ENCODE results near the gene PIGU. TPM values are rescaled to one million over a fixed set of nuclear protein-coding genes. Genes with fewer than 3 reads are reported as not detected.

PIGU gene
- total RNA-seq, 4 donors from 2014 or later: 9.5 to 17.5 (median 12.5) TPM

DNA sequence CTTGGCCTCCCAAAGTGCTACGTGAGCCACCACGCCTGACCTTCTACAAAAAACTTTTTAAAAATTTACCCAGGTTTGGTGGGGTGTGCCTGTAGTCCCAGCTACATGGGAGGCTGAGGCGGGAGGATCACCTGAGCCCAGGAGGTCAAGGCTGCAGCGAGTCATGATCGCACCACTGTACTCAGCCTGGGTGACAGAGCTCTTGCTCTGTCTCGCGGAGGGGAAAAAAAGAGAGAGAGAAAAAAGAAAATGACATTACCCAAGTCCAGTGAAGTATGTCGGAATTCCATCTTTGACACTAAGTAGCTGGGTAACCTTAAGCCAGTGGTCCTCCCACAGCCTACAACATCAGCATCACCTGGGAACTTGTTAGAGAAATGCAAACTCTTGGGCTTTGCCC lies 137.1 kb downstream of the PIGU start:
- intact Hi-C loops (cut with DNase I; ENCODE audit: low total_unique reads): no loop called here
- DNase-seq: no peak
- no peak overlapping the region for H3K4me3 ChIP-seq
- TF ChIP-seq POLR2A (IDR thresholded peaks at IDR 0.05): no peak
- TF ChIP-seq, protein P1, sequence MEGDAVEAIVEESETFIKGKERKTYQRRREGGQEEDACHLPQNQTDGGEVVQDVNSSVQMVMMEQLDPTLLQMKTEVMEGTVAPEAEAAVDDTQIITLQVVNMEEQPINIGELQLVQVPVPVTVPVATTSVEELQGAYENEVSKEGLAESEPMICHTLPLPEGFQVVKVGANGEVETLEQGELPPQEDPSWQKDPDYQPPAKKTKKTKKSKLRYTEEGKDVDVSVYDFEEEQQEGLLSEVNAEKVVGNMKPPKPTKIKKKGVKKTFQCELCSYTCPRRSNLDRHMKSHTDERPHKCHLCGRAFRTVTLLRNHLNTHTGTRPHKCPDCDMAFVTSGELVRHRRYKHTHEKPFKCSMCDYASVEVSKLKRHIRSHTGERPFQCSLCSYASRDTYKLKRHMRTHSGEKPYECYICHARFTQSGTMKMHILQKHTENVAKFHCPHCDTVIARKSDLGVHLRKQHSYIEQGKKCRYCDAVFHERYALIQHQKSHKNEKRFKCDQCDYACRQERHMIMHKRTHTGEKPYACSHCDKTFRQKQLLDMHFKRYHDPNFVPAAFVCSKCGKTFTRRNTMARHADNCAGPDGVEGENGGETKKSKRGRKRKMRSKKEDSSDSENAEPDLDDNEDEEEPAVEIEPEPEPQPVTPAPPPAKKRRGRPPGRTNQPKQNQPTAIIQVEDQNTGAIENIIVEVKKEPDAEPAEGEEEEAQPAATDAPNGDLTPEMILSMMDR (IDR thresholded peaks at IDR 0.05): no peak
- H3K27me3 ChIP-seq: no peaks in the 10 kb centered on the region
- H3K4me1 ChIP-seq: no peaks in the 10 kb centered on the region
- no peaks in the 10 kb centered on the region for H3K9me3 ChIP-seq
- no peak overlapping the region for H3K27ac ChIP-seq
- H3K36me3 ChIP-seq: no peaks in the 10 kb centered on the region

DNA sequence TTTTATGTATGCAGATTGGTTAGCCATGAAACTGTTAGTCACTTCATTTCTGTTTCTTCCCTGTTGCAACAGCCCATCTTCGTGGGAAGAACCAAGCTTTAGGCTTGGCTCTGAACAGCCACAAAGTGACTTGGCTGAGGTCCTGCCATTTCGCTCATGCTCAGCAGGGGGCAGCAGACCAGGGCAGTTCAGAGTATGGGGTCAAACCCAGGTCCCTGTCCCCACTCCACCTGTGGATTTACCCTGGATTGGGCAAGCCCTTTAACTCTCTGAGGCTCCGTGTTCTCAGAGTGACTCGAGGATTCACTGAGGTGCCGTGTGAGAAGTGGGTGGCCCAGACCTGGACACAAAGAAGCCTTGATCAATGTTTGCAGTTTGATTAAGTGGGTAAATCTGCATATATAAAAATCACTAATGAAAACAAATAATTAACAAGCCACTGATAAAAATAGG lies 138.2 kb downstream of the PIGU start:
- no peak for TF ChIP-seq POLR2A (IDR thresholded peaks at IDR 0.05)
- TF ChIP-seq, protein P1 (IDR thresholded peaks at IDR 0.05): peak; percentile 48 to 62 (median 54)
- H3K9me3 ChIP-seq: no peaks in the 10 kb centered on the region
- intact Hi-C loops (cut with DNase I; ENCODE audit: low total_unique reads): no loop called here
- H3K27ac ChIP-seq: no peak overlapping the region
- no peaks in the 10 kb centered on the region for H3K27me3 ChIP-seq
- H3K4me1 ChIP-seq: no peaks in the 10 kb centered on the region
- no peaks in the 10 kb centered on the region for H3K36me3 ChIP-seq
- no peak overlapping the region for H3K4me3 ChIP-seq
- DNase-seq: peak; percentile 31 to 33

DNA sequence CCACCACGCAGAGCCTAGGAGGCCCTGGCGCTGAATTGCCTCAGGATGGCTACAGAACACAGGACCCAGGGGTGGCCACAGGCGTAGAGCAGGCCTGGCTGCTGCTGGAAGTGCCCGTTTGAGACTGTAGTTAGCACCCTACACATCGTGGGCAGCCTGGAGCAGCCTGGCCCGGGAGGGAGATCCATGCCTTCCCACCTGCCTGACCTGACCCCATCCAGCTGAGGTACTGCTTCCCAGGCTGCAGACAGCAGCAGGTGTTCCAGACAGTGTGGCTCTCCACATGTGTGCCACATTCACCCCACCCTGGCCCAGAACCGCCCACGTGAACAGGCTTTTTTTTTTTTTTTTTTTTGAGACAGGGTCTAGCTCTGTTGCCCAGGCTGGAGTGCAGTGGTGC lies 139.2 kb downstream of the PIGU start:
- intact Hi-C loops (cut with DNase I; ENCODE audit: low total_unique reads): no loop called here
- DNase-seq: no peak
- TF ChIP-seq POLR2A (IDR thresholded peaks at IDR 0.05): no peak
- TF ChIP-seq, protein P1 (IDR thresholded peaks at IDR 0.05): no peak
- H3K27ac ChIP-seq: no peak overlapping the region
- no peaks in the 10 kb centered on the region for H3K36me3 ChIP-seq
- H3K4me1 ChIP-seq: no peaks in the 10 kb centered on the region
- no peaks in the 10 kb centered on the region for H3K27me3 ChIP-seq
- no peak overlapping the region for H3K4me3 ChIP-seq
- no peaks in the 10 kb centered on the region for H3K9me3 ChIP-seq

DNA sequence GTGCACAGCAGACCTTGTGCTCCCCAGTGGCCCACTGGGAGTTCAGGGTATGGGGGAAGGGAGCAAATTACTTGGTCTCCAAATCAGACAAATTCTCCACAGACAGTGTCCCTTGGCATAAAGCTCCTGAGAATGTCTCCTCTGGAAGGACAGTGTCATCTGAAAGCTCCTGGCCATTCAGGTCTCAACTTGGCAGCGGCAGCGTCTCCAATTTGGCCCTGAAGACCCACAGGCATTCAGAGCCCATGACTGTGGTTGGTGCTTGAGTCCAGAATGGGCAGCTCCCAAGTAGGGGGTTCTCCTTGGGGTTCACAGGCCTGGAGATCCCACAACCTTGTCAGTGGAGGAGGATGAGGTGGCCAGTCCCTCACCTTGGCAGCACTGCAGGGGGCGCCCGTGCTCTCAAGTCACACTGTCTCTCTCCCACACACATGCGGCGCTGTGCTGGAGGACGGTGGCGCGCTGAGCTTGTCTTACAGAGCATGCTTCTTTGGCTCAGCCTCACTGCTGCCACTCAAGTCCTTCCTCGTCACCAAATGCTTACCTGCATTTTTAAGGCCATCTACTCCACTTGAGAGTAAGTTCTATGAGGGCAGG lies 140.0 kb downstream of the PIGU start:
- no peak for TF ChIP-seq POLR2A (IDR thresholded peaks at IDR 0.05)
- TF ChIP-seq, protein P1 (IDR thresholded peaks at IDR 0.05): peak in 2 of 4 experiments; percentile 18 to 28
- intact Hi-C loops (cut with DNase I; ENCODE audit: low total_unique reads): no loop called here
- peak in 1 of 2 donors; percentile 30 for DNase-seq
- no peak overlapping the region for H3K4me3 ChIP-seq
- H3K27ac ChIP-seq: no peak overlapping the region
- H3K4me1 ChIP-seq: no peaks in the 10 kb centered on the region
- H3K27me3 ChIP-seq: no peaks in the 10 kb centered on the region
- H3K9me3 ChIP-seq: no peaks in the 10 kb centered on the region
- no peaks in the 10 kb centered on the region for H3K36me3 ChIP-seq

DNA sequence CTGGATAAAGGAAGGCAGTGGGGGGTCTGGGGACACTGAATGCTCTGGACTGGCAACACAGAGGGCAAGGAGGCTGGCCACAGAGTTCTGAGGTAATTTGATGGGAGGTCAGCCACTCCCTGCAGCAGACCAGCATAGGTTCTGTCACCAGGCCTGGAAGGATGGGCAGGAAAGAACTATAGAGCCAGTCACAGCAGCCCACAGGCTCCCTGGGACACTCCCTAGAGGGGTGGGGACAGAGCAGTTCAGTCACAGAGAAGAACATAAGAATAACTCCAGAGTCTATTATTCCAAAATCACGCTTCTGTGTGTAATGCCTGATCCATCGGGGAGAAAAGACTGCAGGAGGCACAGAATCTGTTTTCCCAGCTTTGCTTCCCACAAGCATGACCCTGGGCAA lies 141.0 kb downstream of the PIGU start:
- Histone ChIP-seq H3K27me3 (no peaks in the 10 kb centered on the region), H3K4me3 (no peak overlapping the region), H3K27ac (no peak overlapping the region), H3K36me3 (no peaks in the 10 kb centered on the region), H3K4me1 (no peaks in the 10 kb centered on the region), H3K9me3 (no peaks in the 10 kb centered on the region)
- intact Hi-C loops (cut with DNase I; ENCODE audit: low total_unique reads): no loop called here
- TF ChIP-seq POLR2A (IDR thresholded peaks at IDR 0.05): no peak
- TF ChIP-seq, protein P1 (IDR thresholded peaks at IDR 0.05): no peak
- no peak for DNase-seq
